ENCODE data around the gene BHLHA15.

Gene BHLHA15

GRCh38 chr7:98250789-98251188, 39.5 kb downstream of the BHLHA15 start:
- peak; percentile 72 for DNase-seq

GRCh38 chr7:98251231-98251600, 40.0 kb downstream of the BHLHA15 start:
- DNase-seq = peak; percentile 71

- DNase-seq = peak; percentile 94
Observed at GRCh38 chr7:98251601-98252424, 40.6 kb downstream of the BHLHA15 start, which contains the start of gene TECPR1. Gene TECPR1 (minus strand): TSS chr7:98252232. CDS start chr7:98246146, 6,086 bp downstream.

GRCh38 chr7:98252425-98253054, 41.3 kb downstream of the BHLHA15 start:
- DNase-seq = no peak

- DNase-seq = no peak
Observed at GRCh38 chr7:98254516-98254915, 43.3 kb downstream of the BHLHA15 start.

GRCh38 chr7:98254951-98255610, 43.8 kb downstream of the BHLHA15 start:
- no peak for DNase-seq

GRCh38 chr7:98256431-98256830, 45.2 kb downstream of the BHLHA15 start:
- DNase-seq = no peak

- DNase-seq = no peak
Observed at GRCh38 chr7:98257701-98258100, 46.5 kb downstream of the BHLHA15 start.
